Calu3 (cell line): ENCODE measurements around the gene ZFYVE9. TPM values are rescaled to one million over a fixed set of nuclear protein-coding genes. Genes with fewer than 3 reads are reported as not detected.

Source experiments
- BruUV-seq: library from RNA; stranded (reverse); fragments of 400-500 nt; replicated peaks from 2 replicates; lab custom pipeline; 2021; lab: Mats Ljungman, UMichigan
- CTCF ChIA-PET: fragments of 300-600 bp; sonication (Branson Sonifier 250); formaldehyde crosslinking; loops from one replicate; lab custom pipeline; 2022; ENCODE audit warnings: antibody characterized with exemption; lab: Charles Lee
- DNase-seq: peaks from one replicate; pipeline ENCODE4 v3.0.0; 2022
- H3K27ac Mint-ChIP-seq: one replicate; pipeline ENCODE4 v1.8.0; 2022; ENCODE audit warnings: mixed read lengths; ENCODE audit not compliant: unreplicated experiment
- H3K27me3 Mint-ChIP-seq: one replicate; pipeline ENCODE4 v1.8.0; 2022; ENCODE audit warnings: mixed read lengths; ENCODE audit not compliant: unreplicated experiment
- H3K36me3 Mint-ChIP-seq: one replicate; pipeline ENCODE4 v1.8.0; 2022; ENCODE audit warnings: mild to moderate bottlenecking, moderate library complexity, mixed read lengths; ENCODE audit not compliant: insufficient read depth, unreplicated experiment
- H3K4me1 Mint-ChIP-seq: one replicate; pipeline ENCODE4 v1.8.0; 2022; ENCODE audit warnings: mild to moderate bottlenecking, low read depth, mixed read lengths; ENCODE audit not compliant: unreplicated experiment
- H3K4me3 Mint-ChIP-seq: one replicate; pipeline ENCODE4 v1.8.0; 2022; ENCODE audit warnings: mild to moderate bottlenecking, low read depth, moderate library complexity, mixed read lengths; ENCODE audit not compliant: unreplicated experiment
- H3K9me3 Mint-ChIP-seq: one replicate; pipeline ENCODE4 v1.8.0; 2022; ENCODE audit warnings: low read depth, mixed read lengths; ENCODE audit not compliant: unreplicated experiment
- intact Hi-C: fragments of 100-400 bp; cut with micrococcal nuclease; formaldehyde crosslinking; loops from one replicate; pipeline ENCODE4 v1.10.0; 2022; ENCODE audit not compliant: unreplicated experiment
- total RNA-seq: library from RNA; stranded (reverse); gene quantifications from 2 replicates; pipeline ENCODE4 v1.2.3, GENCODE V29; 2022
- TF ChIP-seq, protein P1 (sequence below): fragments of 200-600 bp; IDR thresholded peaks from one replicate; pipeline ENCODE4 v1.8.0; 2022; ENCODE audit warnings: antibody characterized with exemption; ENCODE audit not compliant: unreplicated experiment

Gene ZFYVE9
- total RNA-seq, 1 experiment from 2014 or later = 13.6 TPM

DNA sequence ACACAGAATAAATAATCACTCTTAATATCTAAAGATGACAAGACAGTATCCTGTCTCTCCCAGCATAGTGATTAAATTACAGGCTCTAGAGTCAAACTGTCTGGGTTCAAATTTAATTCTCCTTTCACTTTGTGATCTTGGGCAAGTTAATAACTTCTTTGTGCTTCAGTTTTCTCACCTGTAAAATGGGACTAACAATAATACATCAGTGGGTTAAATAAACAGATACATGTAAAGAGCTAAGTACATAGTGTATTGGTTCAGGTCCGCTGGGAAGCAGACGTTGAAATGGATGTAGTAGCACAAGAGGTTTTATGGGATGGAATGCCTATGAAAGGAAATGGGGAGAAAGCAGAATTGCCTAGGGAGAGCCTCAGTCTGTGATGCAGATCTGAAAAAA lies 10.7 kb downstream of the ZFYVE9 start:
- Mint-ChIP-seq H3K4me3 (no peak overlapping the region), H3K27ac (no peak overlapping the region), H3K4me1 (no peaks in the 10 kb centered on the region), H3K27me3 (no peaks in the 10 kb centered on the region), H3K36me3 (no peaks in the 10 kb centered on the region), H3K9me3 (no peaks in the 10 kb centered on the region)
- CTCF ChIA-PET = interaction anchor here (0.7 to 1.0 kb wide), 2 partner anchors 10 to 85 kb away, joined by 3 read pairs; no protein-coding TSS in a partner anchor
- no TSS peak for BruUV-seq
- no peak for DNase-seq
- TF ChIP-seq, protein P1, sequence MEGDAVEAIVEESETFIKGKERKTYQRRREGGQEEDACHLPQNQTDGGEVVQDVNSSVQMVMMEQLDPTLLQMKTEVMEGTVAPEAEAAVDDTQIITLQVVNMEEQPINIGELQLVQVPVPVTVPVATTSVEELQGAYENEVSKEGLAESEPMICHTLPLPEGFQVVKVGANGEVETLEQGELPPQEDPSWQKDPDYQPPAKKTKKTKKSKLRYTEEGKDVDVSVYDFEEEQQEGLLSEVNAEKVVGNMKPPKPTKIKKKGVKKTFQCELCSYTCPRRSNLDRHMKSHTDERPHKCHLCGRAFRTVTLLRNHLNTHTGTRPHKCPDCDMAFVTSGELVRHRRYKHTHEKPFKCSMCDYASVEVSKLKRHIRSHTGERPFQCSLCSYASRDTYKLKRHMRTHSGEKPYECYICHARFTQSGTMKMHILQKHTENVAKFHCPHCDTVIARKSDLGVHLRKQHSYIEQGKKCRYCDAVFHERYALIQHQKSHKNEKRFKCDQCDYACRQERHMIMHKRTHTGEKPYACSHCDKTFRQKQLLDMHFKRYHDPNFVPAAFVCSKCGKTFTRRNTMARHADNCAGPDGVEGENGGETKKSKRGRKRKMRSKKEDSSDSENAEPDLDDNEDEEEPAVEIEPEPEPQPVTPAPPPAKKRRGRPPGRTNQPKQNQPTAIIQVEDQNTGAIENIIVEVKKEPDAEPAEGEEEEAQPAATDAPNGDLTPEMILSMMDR = no peak
- intact Hi-C loops = no loop called here

GRCh38 chr1:52153010-52153409 lies 11.1 kb downstream of the ZFYVE9 start:
- CTCF ChIA-PET = interaction anchor here (0.7 to 1.0 kb wide), 2 partner anchors 10 to 85 kb away, joined by 3 read pairs; no protein-coding TSS in a partner anchor
- H3K4me1 Mint-ChIP-seq = no peaks in the 10 kb centered on the region
- no TSS peak for BruUV-seq
- intact Hi-C loops = no loop called here
- H3K27ac Mint-ChIP-seq = no peak overlapping the region
- H3K36me3 Mint-ChIP-seq = no peaks in the 10 kb centered on the region
- no peaks in the 10 kb centered on the region for H3K27me3 Mint-ChIP-seq
- no peak for DNase-seq
- H3K4me3 Mint-ChIP-seq = no peak overlapping the region
- TF ChIP-seq, protein P1 = no peak
- no peaks in the 10 kb centered on the region for H3K9me3 Mint-ChIP-seq

DNA sequence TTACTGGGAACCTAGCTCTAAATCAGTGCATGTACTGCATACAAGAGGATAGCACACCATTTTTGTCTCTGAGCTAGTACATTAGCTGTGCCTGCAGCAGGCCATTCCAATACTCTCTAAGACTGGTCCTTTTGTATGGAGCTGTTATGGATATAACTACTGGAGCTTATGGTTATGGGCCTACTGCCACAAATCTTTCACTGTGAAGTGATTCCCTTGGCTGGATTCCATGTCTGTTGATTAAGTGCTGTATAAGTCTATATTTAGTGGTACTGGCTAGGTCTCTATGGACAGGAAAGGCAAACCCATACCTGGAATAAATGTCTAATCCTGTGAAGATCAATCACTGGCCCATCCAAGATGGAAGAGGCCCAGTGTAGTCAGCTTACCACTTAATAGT lies 12.0 kb downstream of the ZFYVE9 start:
- BruUV-seq = no TSS peak
- CTCF ChIA-PET = no interaction called here
- Mint-ChIP-seq H3K4me3 (no peak overlapping the region), H3K27me3 (no peaks in the 10 kb centered on the region), H3K27ac (no peak overlapping the region), H3K9me3 (no peaks in the 10 kb centered on the region), H3K4me1 (peaks cover 3% of the 10 kb centered on the region), H3K36me3 (no peaks in the 10 kb centered on the region)
- intact Hi-C loops = no loop called here
- TF ChIP-seq, protein P1 = no peak
- DNase-seq = no peak

DNA sequence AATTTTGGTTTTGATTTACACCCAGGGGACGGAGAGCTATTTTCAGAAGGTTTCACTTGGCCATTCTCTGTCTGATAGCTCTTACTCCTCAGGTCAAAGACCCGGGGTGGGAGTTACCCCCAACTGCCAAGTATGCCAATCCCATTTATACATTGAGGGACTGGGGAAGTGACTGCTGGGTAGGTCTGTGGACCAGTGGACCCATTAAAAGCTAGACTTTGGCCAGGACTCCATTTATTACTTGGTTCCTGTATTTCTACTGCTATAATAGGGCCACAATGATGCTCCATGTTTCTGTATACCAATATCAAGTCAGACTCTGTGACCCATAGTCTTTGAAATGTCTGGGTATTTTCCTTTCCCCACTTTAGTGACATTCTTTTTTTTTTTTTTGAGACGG lies 14.6 kb downstream of the ZFYVE9 start:
- BruUV-seq = no TSS peak
- Mint-ChIP-seq H3K27me3 (no peaks in the 10 kb centered on the region), H3K9me3 (no peaks in the 10 kb centered on the region), H3K4me3 (no peak overlapping the region), H3K27ac (no peak overlapping the region), H3K36me3 (no peaks in the 10 kb centered on the region), H3K4me1 (peaks cover 10% of the 10 kb centered on the region)
- DNase-seq = no peak
- CTCF ChIA-PET = no interaction called here
- intact Hi-C loops = no loop called here
- TF ChIP-seq, protein P1 = no peak
